ENCODE data around the gene TRIP13.

Gene TRIP13

DNA sequence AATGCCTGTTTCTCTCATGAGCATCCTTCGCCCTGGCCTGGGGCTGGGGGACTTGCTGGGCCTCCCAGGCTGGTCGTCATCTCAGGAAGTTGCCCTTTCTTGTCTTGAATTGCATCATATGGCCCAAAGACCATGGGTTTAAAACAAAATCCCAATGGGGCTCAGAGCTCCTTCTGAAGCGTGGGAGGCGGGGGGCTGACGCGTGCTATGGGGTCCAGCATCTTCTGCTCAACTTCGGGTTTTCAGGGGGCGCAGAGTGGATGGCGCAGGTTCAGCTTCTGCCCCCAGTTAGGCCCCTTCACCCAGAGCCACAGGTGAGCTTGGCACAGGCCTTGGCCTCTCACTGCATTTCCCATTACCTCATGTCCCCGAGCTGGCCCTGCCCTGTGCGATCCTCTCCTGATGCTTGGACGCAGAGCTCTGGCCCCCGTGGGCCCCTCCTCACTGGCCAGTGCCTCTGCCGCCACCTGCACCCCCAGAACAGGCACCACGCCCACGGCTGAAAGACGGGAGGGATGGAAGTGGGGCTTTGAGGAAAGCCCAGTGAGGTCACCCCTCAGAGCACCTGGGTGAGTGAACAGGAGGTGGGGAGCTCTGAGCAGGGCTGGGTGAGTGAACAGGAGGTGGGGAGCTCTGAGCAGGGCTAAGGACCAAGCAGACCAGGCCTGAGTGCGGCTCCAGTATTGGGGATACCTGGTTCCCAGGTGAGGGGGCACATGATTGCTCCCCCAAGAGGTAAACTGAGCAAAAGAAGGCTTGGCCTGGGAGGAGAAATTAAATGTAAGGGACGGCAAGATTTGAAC is 56.0 kb downstream of the TRIP13 start:
- Histone ChIP-seq H3K9ac (ENCODE audit: low read length) (no peak overlapping the region), H3K79me2 (ENCODE audit: low read length) (no peaks in the 10 kb centered on the region), H3K9me3 (ENCODE audit: insufficient read depth, low read length) (no peaks in the 10 kb centered on the region), H3K27me3 (ENCODE audit: low read depth, low read length) (peaks cover 6% of the 10 kb centered on the region; the same call in 1 of the 2 replicates), H3K4me2 (ENCODE audit: low read length) (no peak overlapping the region), H4K20me1 (ENCODE audit: insufficient read depth, low read length) (no peaks in the 10 kb centered on the region), H3K4me3 (ENCODE audit: low read length) (no peak overlapping the region), H3K4me1 (ENCODE audit: low read length) (peaks cover 15% of the 10 kb centered on the region), H3K36me3 (replicated peaks; ENCODE audit: low read depth, low read length) (no peaks in the 10 kb centered on the region), H3K27ac (ENCODE audit: low read length) (no peak overlapping the region), H2AFZ (ENCODE audit: low read depth, low read length) (no peak overlapping the region)
- TF ChIP-seq EZH2phosphoT487 (IDR thresholded peaks at IDR 0.05; ENCODE audit: low read depth) = no peak
- TF ChIP-seq, protein P1, sequence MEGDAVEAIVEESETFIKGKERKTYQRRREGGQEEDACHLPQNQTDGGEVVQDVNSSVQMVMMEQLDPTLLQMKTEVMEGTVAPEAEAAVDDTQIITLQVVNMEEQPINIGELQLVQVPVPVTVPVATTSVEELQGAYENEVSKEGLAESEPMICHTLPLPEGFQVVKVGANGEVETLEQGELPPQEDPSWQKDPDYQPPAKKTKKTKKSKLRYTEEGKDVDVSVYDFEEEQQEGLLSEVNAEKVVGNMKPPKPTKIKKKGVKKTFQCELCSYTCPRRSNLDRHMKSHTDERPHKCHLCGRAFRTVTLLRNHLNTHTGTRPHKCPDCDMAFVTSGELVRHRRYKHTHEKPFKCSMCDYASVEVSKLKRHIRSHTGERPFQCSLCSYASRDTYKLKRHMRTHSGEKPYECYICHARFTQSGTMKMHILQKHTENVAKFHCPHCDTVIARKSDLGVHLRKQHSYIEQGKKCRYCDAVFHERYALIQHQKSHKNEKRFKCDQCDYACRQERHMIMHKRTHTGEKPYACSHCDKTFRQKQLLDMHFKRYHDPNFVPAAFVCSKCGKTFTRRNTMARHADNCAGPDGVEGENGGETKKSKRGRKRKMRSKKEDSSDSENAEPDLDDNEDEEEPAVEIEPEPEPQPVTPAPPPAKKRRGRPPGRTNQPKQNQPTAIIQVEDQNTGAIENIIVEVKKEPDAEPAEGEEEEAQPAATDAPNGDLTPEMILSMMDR (IDR thresholded peaks at IDR 0.05; ENCODE audit: low read depth, low read length) = no peak

DNA sequence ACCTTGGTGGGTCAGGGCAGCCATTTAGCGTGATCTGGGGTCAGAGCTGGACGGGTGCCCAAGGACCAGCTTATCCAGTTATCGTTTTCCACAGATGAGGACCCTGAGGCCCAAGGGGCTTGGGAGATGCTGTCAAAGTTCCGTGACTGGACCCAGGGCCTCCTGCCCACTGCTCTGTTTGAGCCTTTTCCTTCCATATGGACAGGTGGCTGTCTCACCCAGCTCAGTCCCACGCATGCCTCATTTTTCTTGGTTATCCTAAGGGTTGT is 56.5 kb downstream of the TRIP13 start:
- Histone ChIP-seq H3K27ac (ENCODE audit: low read length) (no peak overlapping the region), H3K4me3 (ENCODE audit: low read length) (no peak overlapping the region), H3K27me3 (ENCODE audit: low read depth, low read length) (peaks cover under 1% of the 10 kb centered on the region; the same call in 1 of the 2 replicates), H3K4me1 (ENCODE audit: low read length) (peaks cover 15% of the 10 kb centered on the region), H2AFZ (ENCODE audit: low read depth, low read length) (no peak overlapping the region), H4K20me1 (ENCODE audit: insufficient read depth, low read length) (no peaks in the 10 kb centered on the region), H3K36me3 (replicated peaks; ENCODE audit: low read depth, low read length) (no peaks in the 10 kb centered on the region), H3K9me3 (ENCODE audit: insufficient read depth, low read length) (no peaks in the 10 kb centered on the region), H3K4me2 (ENCODE audit: low read length) (no peak overlapping the region), H3K79me2 (ENCODE audit: low read length) (no peaks in the 10 kb centered on the region), H3K9ac (ENCODE audit: low read length) (no peak overlapping the region)
- TF ChIP-seq, protein P1 (IDR thresholded peaks at IDR 0.05; ENCODE audit: low read depth, low read length) = no peak
- TF ChIP-seq EZH2phosphoT487 (IDR thresholded peaks at IDR 0.05; ENCODE audit: low read depth) = no peak

DNA sequence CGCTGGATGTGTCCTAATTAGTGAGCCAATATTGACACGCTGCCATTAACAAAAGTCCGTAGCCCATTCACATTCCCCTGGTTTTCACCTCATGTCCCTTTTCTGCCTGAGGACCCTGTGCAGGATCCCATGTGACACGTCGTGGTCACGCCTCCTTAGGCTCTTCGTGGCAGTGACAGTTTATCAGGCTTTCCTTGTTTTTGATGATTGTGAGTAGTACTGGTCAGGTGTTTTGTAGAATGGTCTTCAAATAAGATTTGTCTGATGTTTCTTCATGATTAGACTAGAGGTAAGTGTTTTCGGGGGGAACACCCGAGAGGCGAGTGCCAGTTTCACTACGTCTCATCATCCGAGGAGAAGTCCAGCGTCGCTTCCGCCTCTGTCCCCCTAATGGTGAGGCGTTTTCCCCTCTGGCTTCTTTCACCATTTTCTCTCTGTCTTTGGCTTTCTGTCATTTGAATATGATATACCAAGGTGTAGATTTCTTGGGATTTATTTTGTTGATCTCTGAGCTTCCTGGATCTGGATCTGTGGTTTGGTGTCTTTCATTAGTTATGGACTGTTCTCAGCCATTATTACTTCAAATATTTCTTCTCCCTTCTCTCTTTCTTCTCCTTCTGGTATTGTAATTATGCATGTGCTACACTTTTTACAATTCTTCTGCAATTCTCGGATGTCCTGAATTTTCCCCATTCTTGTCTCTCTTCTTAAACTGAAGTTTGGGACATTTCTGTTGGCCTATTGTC is 57.3 kb downstream of the TRIP13 start:
- TF ChIP-seq, protein P1 (IDR thresholded peaks at IDR 0.05; ENCODE audit: low read depth, low read length) = no peak
- no peak for TF ChIP-seq EZH2phosphoT487 (IDR thresholded peaks at IDR 0.05; ENCODE audit: low read depth)
- no peaks in the 10 kb centered on the region for H3K79me2 ChIP-seq (ENCODE audit: low read length)
- H3K27ac ChIP-seq (ENCODE audit: low read length) = no peak overlapping the region
- no peaks in the 10 kb centered on the region for H4K20me1 ChIP-seq (ENCODE audit: insufficient read depth, low read length)
- no peaks in the 10 kb centered on the region for H3K27me3 ChIP-seq (ENCODE audit: low read depth, low read length)
- peaks cover 15% of the 10 kb centered on the region for H3K4me1 ChIP-seq (ENCODE audit: low read length)
- no peak overlapping the region; the same call in 1 of the 2 replicates for H3K9ac ChIP-seq (ENCODE audit: low read length)
- no peaks in the 10 kb centered on the region for H3K36me3 ChIP-seq (replicated peaks; ENCODE audit: low read depth, low read length)
- H3K9me3 ChIP-seq (ENCODE audit: insufficient read depth, low read length) = no peaks in the 10 kb centered on the region
- peak overlapping the region; percentile 82; the same call in 1 of the 2 replicates for H2AFZ ChIP-seq (ENCODE audit: low read depth, low read length)
- H3K4me3 ChIP-seq (ENCODE audit: low read length) = peak overlapping the region; percentile 68
- peak overlapping the region; percentile 85 for H3K4me2 ChIP-seq (ENCODE audit: low read length)

DNA sequence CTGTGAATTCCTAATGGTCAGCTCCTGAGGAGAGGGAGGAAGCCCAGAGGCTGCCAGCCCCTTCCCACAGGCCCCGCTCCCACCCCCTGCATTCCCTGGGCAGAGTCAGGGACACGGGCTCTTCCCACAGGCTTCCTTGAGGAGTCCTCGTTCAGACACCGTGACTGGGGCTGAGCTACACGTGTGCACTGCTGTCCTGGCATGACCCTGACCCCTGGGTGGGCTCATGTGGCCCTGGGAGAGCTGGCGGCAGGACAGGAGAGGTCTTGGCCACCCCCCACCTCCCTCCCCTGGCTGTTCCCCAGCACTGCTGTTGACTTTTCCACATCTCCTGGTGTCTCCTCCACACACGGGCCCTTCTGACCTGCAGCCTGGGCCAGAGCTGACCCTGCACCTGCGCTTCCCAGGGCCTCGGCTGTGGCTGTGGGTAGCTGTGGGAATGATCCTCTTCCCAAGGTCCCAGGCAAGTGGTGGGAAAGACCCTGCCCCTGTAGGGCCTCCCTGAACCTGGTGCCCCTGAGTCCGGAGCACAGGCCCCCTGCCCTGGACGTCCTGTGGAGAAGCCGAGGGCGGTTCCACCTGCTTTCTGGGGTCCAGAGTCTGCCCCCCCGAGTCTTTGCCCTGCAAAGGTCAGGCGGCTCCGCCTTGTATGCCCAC is 59.4 kb downstream of the TRIP13 start:
- H3K4me3 ChIP-seq (ENCODE audit: low read length) = no peak overlapping the region
- H3K79me2 ChIP-seq (ENCODE audit: low read length) = no peaks in the 10 kb centered on the region
- no peaks in the 10 kb centered on the region for H3K36me3 ChIP-seq (replicated peaks; ENCODE audit: low read depth, low read length)
- TF ChIP-seq, protein P1 (IDR thresholded peaks at IDR 0.05; ENCODE audit: low read depth, low read length) = no peak
- TF ChIP-seq EZH2phosphoT487 (IDR thresholded peaks at IDR 0.05; ENCODE audit: low read depth) = no peak
- no peaks in the 10 kb centered on the region for H4K20me1 ChIP-seq (ENCODE audit: insufficient read depth, low read length)
- no peak overlapping the region for H2AFZ ChIP-seq (ENCODE audit: low read depth, low read length)
- H3K27ac ChIP-seq (ENCODE audit: low read length) = no peak overlapping the region
- H3K27me3 ChIP-seq (ENCODE audit: low read depth, low read length) = no peaks in the 10 kb centered on the region
- no peak overlapping the region for H3K4me2 ChIP-seq (ENCODE audit: low read length)
- H3K9me3 ChIP-seq (ENCODE audit: insufficient read depth, low read length) = no peaks in the 10 kb centered on the region
- H3K4me1 ChIP-seq (ENCODE audit: low read length) = peaks cover 15% of the 10 kb centered on the region
- H3K9ac ChIP-seq (ENCODE audit: low read length) = no peak overlapping the region
